Measurements from ENCODE around the gene DYSF.

DNA sequence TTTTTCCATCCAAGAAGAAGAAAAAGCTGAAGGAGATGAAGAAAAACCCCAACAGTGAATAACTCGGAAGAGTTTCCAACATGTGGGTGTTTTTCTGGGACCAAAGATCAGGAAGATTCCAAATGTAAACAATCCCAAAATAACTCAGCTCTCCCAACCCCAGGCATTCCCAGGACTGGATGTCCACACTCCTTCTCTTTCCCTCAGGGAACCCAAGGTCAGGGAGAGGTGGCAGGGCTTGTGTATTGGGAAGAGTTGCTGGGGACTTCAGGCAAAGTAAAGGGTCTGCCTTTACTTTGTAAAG is 268.0 kb downstream of the DYSF start:
- TF ChIP-seq, protein P1, sequence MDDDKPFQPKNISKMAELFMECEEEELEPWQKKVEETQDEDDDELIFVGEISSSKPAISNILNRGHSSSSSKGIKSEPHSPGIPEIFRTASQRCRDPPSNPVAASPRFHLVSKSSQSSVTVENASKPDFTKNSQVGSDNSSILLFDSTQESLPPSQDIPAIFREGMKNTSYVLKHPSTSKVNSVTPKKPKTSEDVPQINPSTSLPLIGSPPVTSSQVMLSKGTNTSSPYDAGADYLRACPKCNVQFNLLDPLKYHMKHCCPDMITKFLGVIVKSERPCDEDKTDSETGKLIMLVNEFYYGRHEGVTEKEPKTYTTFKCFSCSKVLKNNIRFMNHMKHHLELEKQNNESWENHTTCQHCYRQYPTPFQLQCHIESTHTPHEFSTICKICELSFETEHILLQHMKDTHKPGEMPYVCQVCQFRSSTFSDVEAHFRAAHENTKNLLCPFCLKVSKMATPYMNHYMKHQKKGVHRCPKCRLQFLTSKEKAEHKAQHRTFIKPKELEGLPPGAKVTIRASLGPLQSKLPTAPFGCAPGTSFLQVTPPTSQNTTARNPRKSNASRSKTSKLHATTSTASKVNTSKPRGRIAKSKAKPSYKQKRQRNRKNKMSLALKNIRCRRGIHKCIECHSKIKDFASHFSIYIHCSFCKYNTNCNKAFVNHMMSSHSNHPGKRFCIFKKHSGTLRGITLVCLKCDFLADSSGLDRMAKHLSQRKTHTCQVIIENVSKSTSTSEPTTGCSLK (tag by site-specific recombination; IDR thresholded peaks at IDR 0.05) = no peak
- TF ChIP-seq, protein P2, sequence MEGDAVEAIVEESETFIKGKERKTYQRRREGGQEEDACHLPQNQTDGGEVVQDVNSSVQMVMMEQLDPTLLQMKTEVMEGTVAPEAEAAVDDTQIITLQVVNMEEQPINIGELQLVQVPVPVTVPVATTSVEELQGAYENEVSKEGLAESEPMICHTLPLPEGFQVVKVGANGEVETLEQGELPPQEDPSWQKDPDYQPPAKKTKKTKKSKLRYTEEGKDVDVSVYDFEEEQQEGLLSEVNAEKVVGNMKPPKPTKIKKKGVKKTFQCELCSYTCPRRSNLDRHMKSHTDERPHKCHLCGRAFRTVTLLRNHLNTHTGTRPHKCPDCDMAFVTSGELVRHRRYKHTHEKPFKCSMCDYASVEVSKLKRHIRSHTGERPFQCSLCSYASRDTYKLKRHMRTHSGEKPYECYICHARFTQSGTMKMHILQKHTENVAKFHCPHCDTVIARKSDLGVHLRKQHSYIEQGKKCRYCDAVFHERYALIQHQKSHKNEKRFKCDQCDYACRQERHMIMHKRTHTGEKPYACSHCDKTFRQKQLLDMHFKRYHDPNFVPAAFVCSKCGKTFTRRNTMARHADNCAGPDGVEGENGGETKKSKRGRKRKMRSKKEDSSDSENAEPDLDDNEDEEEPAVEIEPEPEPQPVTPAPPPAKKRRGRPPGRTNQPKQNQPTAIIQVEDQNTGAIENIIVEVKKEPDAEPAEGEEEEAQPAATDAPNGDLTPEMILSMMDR (tag by site-specific recombination; IDR thresholded peaks at IDR 0.05) = no peak
- TF ChIP-seq ZNF658 (tag by site-specific recombination; IDR thresholded peaks at IDR 0.05) = no peak
- no peak for TF ChIP-seq ZNF274 (IDR thresholded peaks at IDR 0.05; ENCODE audit: low read length)
- no peak for TF ChIP-seq ZNF274 (tag by site-specific recombination; IDR thresholded peaks at IDR 0.05; ENCODE audit: borderline replicate concordance)
- TF ChIP-seq ZFP37 (tag by site-specific recombination; IDR thresholded peaks at IDR 0.05) = no peak

Measured in HEK293 (cell line).